ENCODE results near the gene PSMD14. TPM values are rescaled to one million over a fixed set of nuclear protein-coding genes. Genes with fewer than 3 reads are reported as not detected.
A peak's percentile ranks its signal among the peaks of the same experiment; 100 is the strongest.

PSMD14 gene
- polyA plus RNA-seq, 1 experiment = 33.4 TPM

GRCh38 chr2:161414042-161415033 is 106.1 kb downstream of the PSMD14 start:
- ChIA-PET POLR2A (interaction anchor here (0.7 kb wide), 1 partner anchor 711 kb away, joined by 3 read pairs; no protein-coding TSS in a partner anchor), CTCF (interaction anchor here (0.8 to 1.5 kb wide), 2 partner anchors 11 to 14 kb away, joined by 3 to 4 read pairs; no protein-coding TSS in a partner anchor)
- no peaks in the 10 kb centered on the region for H3K36me3 ChIP-seq (ENCODE audit: control insufficient read depth, insufficient read depth, low read length)
- DNase-seq (ENCODE audit: low read depth) = no peak
- no peak for TF ChIP-seq CTCF (IDR thresholded peaks at IDR 0.05; ENCODE audit: insufficient read depth, low read depth, low read length)
- peak overlapping the region; percentile 44 for H3K4me3 ChIP-seq (ENCODE audit: low read depth, low read length)
- H3K27me3 ChIP-seq (ENCODE audit: control insufficient read depth, insufficient read depth, low read length) = peaks cover 35% of the 10 kb centered on the region

- peak overlapping the region; percentile 44 for H3K4me3 ChIP-seq (ENCODE audit: low read depth, low read length)
- no peaks in the 10 kb centered on the region for H3K36me3 ChIP-seq (ENCODE audit: control insufficient read depth, insufficient read depth, low read length)
- POLR2A ChIA-PET = interaction anchor here (0.7 kb wide), 1 partner anchor 710 kb away, joined by 3 read pairs; no protein-coding TSS in a partner anchor
- H3K27me3 ChIP-seq (ENCODE audit: control insufficient read depth, insufficient read depth, low read length) = peaks cover 37% of the 10 kb centered on the region
- no peak for TF ChIP-seq CTCF (IDR thresholded peaks at IDR 0.05; ENCODE audit: insufficient read depth, low read depth, low read length)
- DNase-seq (ENCODE audit: low read depth) = no peak
- CTCF ChIA-PET = interaction anchor here (0.8 to 1.5 kb wide), 3 partner anchors 10 to 16 kb away, joined by 3 to 4 read pairs (median 3); no protein-coding TSS in a partner anchor
Measured at GRCh38 chr2:161415034-161415986, 107.1 kb downstream of the PSMD14 start.

- H3K27me3 ChIP-seq (ENCODE audit: control insufficient read depth, insufficient read depth, low read length) = peaks cover 44% of the 10 kb centered on the region
- H3K36me3 ChIP-seq (ENCODE audit: control insufficient read depth, insufficient read depth, low read length) = no peaks in the 10 kb centered on the region
- ChIA-PET POLR2A (no interaction called here), CTCF (interaction anchor here (0.6 to 0.9 kb wide), 4 partner anchors 15 to 807 kb away, joined by 3 to 6 read pairs (median 4); no protein-coding TSS in a partner anchor)
- TF ChIP-seq CTCF (IDR thresholded peaks at IDR 0.05; ENCODE audit: insufficient read depth, low read depth, low read length) = no peak
- DNase-seq (ENCODE audit: low read depth) = no peak
- no peak within 1 kb of the TSS for H3K4me3 ChIP-seq (ENCODE audit: low read depth, low read length)
Measured at GRCh38 chr2:161415987-161416707, 107.9 kb downstream of the PSMD14 start, which contains the start of gene TBR1. TSS of gene TBR1 (plus strand) at chr2:161416297. CDS start at chr2:161416411, 114 bp downstream.

- ChIA-PET POLR2A (no interaction called here), CTCF (interaction anchor here (0.6 to 0.7 kb wide), 3 partner anchors 113 to 807 kb away, joined by 4 to 6 read pairs (median 5); no protein-coding TSS in a partner anchor)
- no peak for TF ChIP-seq CTCF (IDR thresholded peaks at IDR 0.05; ENCODE audit: insufficient read depth, low read depth, low read length)
- Histone ChIP-seq H3K27me3 (ENCODE audit: control insufficient read depth, insufficient read depth, low read length) (peaks cover 47% of the 10 kb centered on the region), H3K4me3 (ENCODE audit: low read depth, low read length) (no peak overlapping the region), H3K36me3 (ENCODE audit: control insufficient read depth, insufficient read depth, low read length) (no peaks in the 10 kb centered on the region)
- DNase-seq (ENCODE audit: low read depth) = no peak
Measured at GRCh38 chr2:161416708-161417437, 108.6 kb downstream of the PSMD14 start.

Measured in BJ (cell line).